Activated CD4-positive, alpha-beta T cell treated with anti-CD3 and anti-CD28 coated beads, Interleukin-2, Interleukin-6, amounts not matched to agents 100 ng/mL and 50 ng/mL, durations not matched to agents 16 hours and 8 hours (primary cell): ENCODE measurements around the gene OR6B3.
"Not testable (repeated sequence)": the region's sequence is repeated elsewhere in the genome, so short reads cannot be mapped to it uniquely, and the experiment has no call there.

ENCODE experiments used
- DNase-seq: peaks from one replicate; pipeline ENCODE4 v3.0.0-alpha.2; 2020

Gene OR6B3

GRCh38 chr2:240053173-240054155 lies at the start of gene OR6B3:
TSS of gene OR6B3 (minus strand) at chr2:240053521.
- DNase-seq, result no peak

GRCh38 chr2:240098349-240098748 lies 45.0 kb upstream of the OR6B3 start:
- DNase-seq, result no peak

DNA sequence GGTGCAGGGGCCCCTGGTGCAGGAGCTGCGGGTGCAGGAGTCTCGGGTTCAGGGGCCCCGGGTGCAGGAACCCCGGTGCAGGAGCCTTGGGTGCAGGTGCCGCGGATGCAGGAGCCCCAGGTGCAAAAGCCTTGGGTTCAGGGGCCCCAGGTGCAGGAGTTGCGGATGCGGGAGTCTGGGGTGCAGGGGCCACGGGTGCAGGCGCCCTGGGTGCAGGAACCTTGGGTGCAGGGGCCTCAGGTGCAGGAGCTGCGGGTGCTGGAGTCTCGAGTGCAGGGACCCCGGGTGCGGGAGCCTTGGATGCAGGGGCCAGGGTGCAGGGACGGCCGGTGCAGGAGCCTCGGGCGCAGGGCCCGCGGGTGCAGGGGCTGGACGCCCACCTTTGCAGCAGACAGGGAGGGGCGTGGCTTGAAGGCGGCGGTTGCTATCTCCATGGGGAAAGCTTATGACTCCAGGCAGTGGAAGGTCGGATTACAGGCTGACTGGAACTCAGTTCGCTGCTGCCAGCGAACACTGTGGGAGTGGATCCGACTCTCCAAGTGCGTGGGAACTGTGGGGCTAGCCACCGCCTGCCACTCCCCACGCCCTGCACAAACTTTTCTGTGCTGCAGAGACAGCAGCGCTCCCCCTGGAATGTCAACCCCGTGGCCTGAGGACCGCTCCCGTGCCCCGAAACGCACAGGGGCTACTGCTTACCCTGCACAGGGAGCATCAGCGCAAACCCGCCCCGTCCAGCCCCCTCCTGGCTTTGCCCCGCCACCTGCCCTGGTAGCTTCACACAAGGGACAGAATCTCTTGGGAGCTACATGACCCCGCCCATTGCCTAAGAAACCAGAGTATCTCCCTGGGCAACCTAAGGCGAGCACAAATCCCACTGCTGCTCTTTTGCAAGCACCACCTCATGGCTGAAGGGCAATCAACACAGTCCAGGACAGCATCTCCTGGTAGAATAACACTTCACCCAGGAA lies 42.5 kb upstream of the OR6B3 start:
- no peak for DNase-seq

DNA sequence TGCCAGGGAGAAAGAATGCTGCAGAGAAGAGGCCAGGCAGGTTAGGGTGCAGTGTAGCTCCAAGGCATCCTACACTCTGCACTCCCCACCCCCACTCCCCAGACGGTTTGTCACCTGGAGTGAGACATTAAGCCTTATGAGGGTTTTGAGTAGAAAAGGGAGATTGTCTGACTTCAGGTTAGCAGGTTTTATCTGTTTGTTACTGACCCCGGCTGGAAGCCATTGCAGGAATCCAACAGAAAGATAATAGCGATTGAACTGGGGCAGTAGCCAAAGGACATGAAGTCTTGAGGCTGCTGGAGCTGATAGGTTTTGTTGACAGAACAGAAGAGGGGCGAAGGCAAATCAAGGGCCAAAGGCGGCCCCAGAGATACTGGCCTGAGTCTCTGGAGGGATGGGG lies 36.0 kb upstream of the OR6B3 start:
- no peak for DNase-seq

GRCh38 chr2:240086563-240086962 lies 33.2 kb upstream of the OR6B3 start:
- DNase-seq, result no peak

- no peak for DNase-seq
These were observed 25.3 kb upstream of the OR6B3 start for GRCh38 chr2:240078631-240079030.

- no peak for DNase-seq
These were observed 24.1 kb upstream of the OR6B3 start for GRCh38 chr2:240077442-240077841.

GRCh38 chr2:240074545-240074944 lies 21.2 kb upstream of the OR6B3 start:
- DNase-seq, result no peak

DNA sequence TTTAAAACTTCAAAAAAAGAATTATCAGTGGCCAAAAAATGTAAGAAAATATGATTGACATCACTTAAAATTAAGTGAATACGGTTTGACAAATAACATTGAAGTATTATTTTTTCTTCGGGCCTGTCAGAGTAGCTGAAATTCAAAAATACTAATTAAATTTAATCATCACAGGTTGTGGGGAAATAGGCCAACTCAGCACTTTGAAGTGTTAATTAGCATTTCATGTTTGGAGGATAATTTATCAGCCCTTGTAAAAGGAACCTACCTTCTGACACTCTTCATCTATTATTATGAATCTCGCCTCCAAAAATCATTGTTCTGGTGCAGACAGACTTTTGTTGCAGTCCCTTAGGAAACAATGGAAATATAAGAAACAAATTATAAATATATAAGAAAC lies 17.6 kb upstream of the OR6B3 start:
- DNase-seq, result no peak

- no peak for DNase-seq
These were observed 16.5 kb upstream of the OR6B3 start for GRCh38 chr2:240069829-240070228.

GRCh38 chr2:240068193-240068592 lies 14.9 kb upstream of the OR6B3 start:
- DNase-seq, result no peak

DNA sequence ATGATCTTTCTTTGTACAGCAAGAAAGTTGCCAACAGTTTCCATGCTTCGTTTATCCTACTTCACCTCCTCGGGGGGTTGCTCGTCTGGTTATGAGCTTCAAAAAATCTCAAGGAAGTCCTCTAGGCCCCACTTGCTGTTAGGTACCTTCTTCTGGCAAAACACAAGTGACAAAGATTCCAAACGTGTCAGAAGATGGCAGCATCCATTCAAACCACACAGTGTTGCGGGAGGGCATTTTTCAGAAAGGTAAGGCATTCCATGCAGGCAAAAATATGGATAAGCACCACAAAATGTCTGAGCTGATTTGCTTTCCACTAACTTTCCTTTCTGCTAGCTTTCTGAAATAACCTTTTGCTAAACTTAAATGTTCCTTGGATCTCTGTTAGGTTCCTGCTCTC lies 13.2 kb upstream of the OR6B3 start:
- DNase-seq, result no peak

GRCh38 chr2:240064898-240065297 lies 11.6 kb upstream of the OR6B3 start:
- no peak for DNase-seq

DNA sequence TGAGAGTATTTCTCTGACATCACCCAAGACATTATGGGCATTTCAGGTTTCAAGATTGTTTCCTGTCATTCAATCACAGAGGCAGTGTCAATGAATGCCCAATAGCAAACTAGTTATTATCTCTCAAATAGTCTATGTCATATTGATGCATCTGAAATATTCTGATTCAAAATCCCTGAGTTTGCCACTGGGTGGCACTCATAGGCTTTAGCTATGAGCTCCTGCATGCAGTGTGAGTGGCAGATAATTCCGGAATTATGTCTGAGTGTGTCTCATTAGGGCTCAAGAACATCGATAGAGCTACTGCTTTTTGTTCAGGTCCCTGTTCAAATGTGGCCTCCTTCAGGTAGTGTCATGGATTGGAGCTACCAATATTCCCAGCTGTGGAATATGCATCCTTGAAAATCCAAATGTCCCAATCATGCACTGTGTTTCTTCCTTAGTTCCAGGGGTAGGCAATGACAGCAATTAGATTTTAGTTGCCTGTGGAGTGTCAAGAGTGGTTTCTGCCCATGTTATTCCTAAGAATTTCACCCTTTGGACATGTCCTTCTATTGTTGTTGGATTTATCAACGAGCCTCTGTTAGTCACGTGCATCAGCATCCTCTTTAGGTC lies 7.8 kb upstream of the OR6B3 start:
- peak; percentile 55 for DNase-seq

- no peak for DNase-seq
These were observed 3.4 kb upstream of the OR6B3 start for GRCh38 chr2:240056678-240057077.

DNA sequence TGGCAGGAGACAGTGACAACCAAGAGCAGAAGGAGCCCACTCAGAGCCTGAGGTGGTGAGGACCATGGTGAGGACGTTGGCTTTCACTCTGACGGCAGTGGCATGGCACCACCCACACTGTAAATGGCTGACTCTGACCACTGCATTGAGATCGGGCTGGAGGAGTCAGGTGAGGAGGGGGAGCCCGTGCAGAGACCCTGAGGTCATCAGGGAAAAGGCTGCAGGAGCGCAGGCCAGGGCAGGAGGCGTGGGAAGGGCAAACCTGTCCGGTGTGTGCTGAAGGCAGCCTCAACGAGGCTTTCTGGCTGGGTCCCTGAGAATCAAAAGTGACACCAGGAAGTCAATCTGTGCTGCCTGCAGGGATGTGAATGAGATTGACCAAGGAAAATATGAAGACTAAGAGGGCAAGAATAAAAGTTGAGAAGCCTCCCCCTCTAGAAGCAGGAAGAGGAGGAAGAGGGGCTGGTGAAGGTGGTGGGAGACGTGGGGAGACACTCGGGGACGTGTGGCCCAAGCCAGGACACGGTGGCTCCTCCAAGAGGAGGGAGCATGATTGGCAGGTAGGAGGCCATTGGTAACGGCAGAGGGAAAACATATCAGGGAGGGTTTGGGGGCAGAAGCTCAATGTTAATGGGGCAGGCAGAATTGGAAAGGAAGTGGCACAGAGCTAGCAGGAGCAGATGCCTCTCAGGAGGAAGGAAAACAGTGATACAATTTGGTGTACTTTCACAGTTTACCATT lies 2.0 kb upstream of the OR6B3 start:
- no peak for DNase-seq

- no peak for DNase-seq
These were observed 797 bp downstream of the OR6B3 start for GRCh38 chr2:240052524-240052923.

DNA sequence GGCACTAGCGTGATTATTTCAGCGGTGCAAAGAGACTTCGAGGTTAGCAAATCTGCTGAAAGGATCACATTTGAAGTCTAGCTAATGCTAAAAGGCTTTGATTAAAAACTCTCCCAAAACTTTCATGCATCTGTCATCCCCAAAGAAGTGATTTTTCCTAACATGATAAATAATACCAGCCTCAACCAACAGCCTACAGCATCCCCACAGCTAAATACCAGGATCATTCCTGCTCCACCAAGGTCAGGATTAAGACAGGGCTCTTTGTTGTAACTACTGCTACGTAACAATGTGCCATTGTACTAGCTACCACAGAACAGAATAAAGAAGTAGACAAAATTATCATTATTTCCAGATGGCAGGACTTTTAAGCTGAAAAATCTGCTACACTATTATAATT lies 1.6 kb downstream of the OR6B3 start:
- no peak for DNase-seq

DNA sequence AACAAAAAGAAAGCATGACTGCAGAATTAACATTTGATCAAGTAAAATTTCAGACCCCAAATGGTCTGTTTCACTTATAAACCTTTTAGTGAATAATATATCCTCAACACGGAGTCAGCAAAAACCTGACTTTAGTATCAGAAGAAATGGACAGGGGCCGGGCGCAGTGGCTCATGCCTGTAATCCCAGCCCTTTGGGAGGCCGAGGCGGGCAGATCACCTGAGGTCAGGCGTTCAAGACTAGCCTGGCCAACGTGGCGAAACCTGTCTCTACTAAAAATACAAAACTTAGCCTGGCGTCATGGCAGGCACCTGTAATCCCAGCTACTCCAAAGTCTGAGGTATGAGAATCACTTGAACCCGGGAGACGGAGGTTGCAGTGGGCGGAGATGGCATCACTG lies 3.0 kb downstream of the OR6B3 start:
- no peak for DNase-seq

- DNase-seq, result no peak
These were observed 5.1 kb downstream of the OR6B3 start for GRCh38 chr2:240048237-240048636.

GRCh38 chr2:240045098-240045497 lies 8.2 kb downstream of the OR6B3 start:
- no peak for DNase-seq

GRCh38 chr2:240044096-240044495 lies 9.2 kb downstream of the OR6B3 start:
- DNase-seq, result not testable (repeated sequence)
